ENCODE measurements around the gene ADGRG3. TPM values are rescaled to one million over a fixed set of nuclear protein-coding genes. Genes with fewer than 3 reads are reported as not detected.

ADGRG3 gene
- total and polyA plus RNA-seq, 2 of the 13 experiments (the other 11 are each of a cell fraction or from before 2014, with no cell fraction given): 2.7 to 11.8 TPM

- TF ChIP-seq ZNF235 (CRISPR knock-in tag; IDR thresholded peaks at IDR 0.05; ENCODE audit: borderline replicate concordance): no peak
- no peak for TF ChIP-seq ZNF576 (CRISPR knock-in tag; IDR thresholded peaks at IDR 0.05)
- peak; percentile 52; the same call in 1 of the 2 replicates for TF ChIP-seq HES4 (CRISPR knock-in tag; IDR thresholded peaks at IDR 0.05; ENCODE audit: borderline replicate concordance)
- 0 out of 2 replicates have a peak, but pooled peaks have one; percentile 34 for TF ChIP-seq ZNF3 (CRISPR knock-in tag; IDR thresholded peaks at IDR 0.05)
- no peak for TF ChIP-seq ZMYM2 (CRISPR knock-in tag; IDR thresholded peaks at IDR 0.05)
- peak; percentile 62 for TF ChIP-seq ZNF687 (CRISPR knock-in tag; IDR thresholded peaks at IDR 0.05)
- TF ChIP-seq HBP1 (CRISPR knock-in tag; IDR thresholded peaks at IDR 0.05; ENCODE audit: low read depth): peak; percentile 88
- peak; percentile 90; the same call in 1 of the 2 replicates for TF ChIP-seq ZNF619 (CRISPR knock-in tag; IDR thresholded peaks at IDR 0.05)
- TF ChIP-seq ETV5 (CRISPR knock-in tag; IDR thresholded peaks at IDR 0.05; ENCODE audit: borderline replicate concordance): peak; percentile 42; the same call in 1 of the 2 replicates
- TF ChIP-seq ZFP36 (IDR thresholded peaks at IDR 0.05; ENCODE audit: borderline replicate concordance, low read depth, low read length, partially characterized antibody): peak; percentile 80
- TF ChIP-seq IKZF5 (CRISPR knock-in tag; IDR thresholded peaks at IDR 0.05): peak; percentile 87; the same call in 1 of the 2 replicates
- TF ChIP-seq MBNL3 (CRISPR knock-in tag; conservative IDR thresholded peaks at IDR 0.05): no peak
- peak; percentile 89 for TF ChIP-seq KDM2A (CRISPR knock-in tag; IDR thresholded peaks at IDR 0.05; ENCODE audit: borderline replicate concordance, low read depth)
- peak; percentile 49; the same call in 1 of the 2 replicates for TF ChIP-seq HNF4A (CRISPR knock-in tag; IDR thresholded peaks at IDR 0.05)
- no peak for TF ChIP-seq ZKSCAN5 (CRISPR knock-in tag; IDR thresholded peaks at IDR 0.05)
- TF ChIP-seq CC2D1A (CRISPR knock-in tag; IDR thresholded peaks at IDR 0.05): no peak
- no peak for TF ChIP-seq PRDM4 (CRISPR knock-in tag; IDR thresholded peaks at IDR 0.05; ENCODE audit: borderline replicate concordance)
- no peak for TF ChIP-seq HNF4G (IDR thresholded peaks at IDR 0.05; ENCODE audit: borderline replicate concordance, low read depth, low read length)
- 0 out of 2 replicates have a peak, but pooled peaks have one; percentile 66 for TF ChIP-seq HNF4G (CRISPR knock-in tag; IDR thresholded peaks at IDR 0.05; ENCODE audit: borderline replicate concordance, low read depth)
These were observed 19.3 kb upstream of the ADGRG3 start (continued) for GRCh38 chr16:57648581-57649442.

Data from HepG2 (cell line).